Esophagus squamous epithelium (tissue), 5 donors: ENCODE results near the gene CD46. TPM values are rescaled to one million over a fixed set of nuclear protein-coding genes. Genes with fewer than 3 reads are reported as not detected.

Experiments used
- DNase-seq: peaks from one replicate; lab custom pipeline; 2025; lab: John Stamatoyannopoulos, UW
- H3K27ac ChIP-seq, 4 donors: fragments of 200-600 bp; sonication (generic); one replicate each; pipeline ENCODE4 v1.5.1; 2016 to 2019; ENCODE audit warnings: mild to moderate bottlenecking in 1 of 4
- H3K27me3 ChIP-seq, 4 donors: fragments of 200-600 bp; sonication (generic); 1 replicate in 3 of 4; 2 replicates in 1 of 4; pipeline versions ENCODE4 v1.5.1 to v1.6.0; 2017 to 2021; ENCODE audit warnings: antibody characterized with exemption in 1 of 4
- H3K36me3 ChIP-seq, 3 donors: fragments of 200-600 bp; sonication (generic); one replicate each; pipeline ENCODE4 v1.5.1; 2016 to 2019
- H3K4me1 ChIP-seq, 3 donors: fragments of 200-600 bp; sonication (generic); one replicate each; pipeline ENCODE4 v1.5.1; 2017 to 2019
- H3K4me3 ChIP-seq, 4 donors: fragments of 200-600 bp; sonication (generic); 1 replicate in 3 of 4; 2 replicates in 1 of 4; pipeline ENCODE4 v1.5.1; 2016 to 2019; ENCODE audit warnings: mild to moderate bottlenecking in 2 of 4, moderate library complexity in 1 of 4
- H3K9me3 ChIP-seq, 3 donors: fragments of 200-600 bp; sonication (generic); one replicate each; pipeline ENCODE4 v1.5.1; 2016 to 2019
- CTCF ChIP-seq, 6 experiments: fragments of 450-650 bp in 4 of 6; fragments of 200-600 bp in 2 of 6; sonication (generic) in 2 of 6; IDR thresholded peaks; one replicate each; pipeline ENCODE4 v1.5.1; 2016 to 2019; ENCODE audit warnings: antibody characterized with exemption in 6 of 6, mild to moderate bottlenecking in 4 of 6, moderate library complexity in 4 of 6
- POLR2A ChIP-seq, 4 donors: fragments of 450-650 bp; IDR thresholded peaks; one replicate each; pipeline ENCODE4 v1.6.1; 2017; ENCODE audit warnings: antibody characterized with exemption in 4 of 4, mild to moderate bottlenecking in 4 of 4, moderate library complexity in 3 of 4
- WGBS, 2 donors: methylation state at CpG; one replicate each; pipeline ENCODE4 v1.1.5; 2018; 5-methylcytosine and 5-hydroxymethylcytosine counted together
- intact Hi-C: fragments of 100-400 bp; cut with DNase I; formaldehyde crosslinking; loops from one replicate; pipeline ENCODE4 v1.15.0; 2022
- total RNA-seq, 4 donors: library from RNA; depleted of rRNA; stranded (reverse); fragments of >200 nt; gene quantifications; one replicate each; pipeline ENCODE4 v1.1.0, GENCODE V29; 2016
- donor health status: DM: yes; HTN: yes; CAD: no.

The CD46 gene
- total RNA-seq, 4 donors from 2014 or later = 131 to 191 (median 157) TPM

DNA sequence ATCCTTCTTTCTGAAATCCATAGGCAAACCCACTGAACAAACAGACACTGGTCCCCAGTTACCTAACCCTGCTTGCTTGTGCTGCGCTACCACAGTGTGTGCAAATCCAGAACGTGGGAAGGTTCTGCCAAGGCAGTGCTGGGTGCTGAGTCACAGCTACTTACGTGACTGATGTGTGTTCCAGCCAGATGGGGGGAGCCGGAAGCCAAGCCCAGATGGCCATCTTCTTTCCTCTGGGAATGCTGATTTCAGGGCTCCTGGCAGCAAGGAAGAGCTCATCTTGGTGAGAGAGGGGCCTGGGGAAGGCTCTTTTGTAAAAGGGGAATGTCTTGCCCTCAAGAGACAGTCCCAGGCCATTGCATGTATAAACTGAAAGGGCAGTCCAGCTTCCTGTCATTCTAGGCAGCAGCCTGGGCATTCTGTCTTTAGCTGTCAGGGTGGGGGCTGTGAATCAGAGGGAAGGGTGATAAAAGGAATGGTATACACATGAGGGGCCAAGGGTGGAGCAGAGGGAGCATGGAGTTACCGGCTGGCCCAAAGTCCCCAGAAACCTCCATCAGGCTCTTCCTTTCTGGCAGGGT, 54.1 kb downstream of the CD46 start:
- Histone ChIP-seq H3K36me3 (peaks cover 28 to 100% (median 34%) of the 10 kb centered on the region in 3 donors), H3K27ac (peak overlapping the region; percentile 86 to 90 (median 88)), H3K27me3 (no peaks in the 10 kb centered on the region), H3K9me3 (no peaks in the 10 kb centered on the region), H3K4me1 (peaks cover 59 to 77% (median 71%) of the 10 kb centered on the region in 3 donors), H3K4me3 (no peak overlapping the region)
- no peak for TF ChIP-seq POLR2A (IDR thresholded peaks at IDR 0.05)
- TF ChIP-seq CTCF (IDR thresholded peaks at IDR 0.05) = no peak
- intact Hi-C loops = no loop called here
- 25 to 31% methylated on average over 3 to 5 of the region's 5 CpGs for WGBS, 2 donors
- DNase-seq = no peak

GRCh38 chr1:207806531-207807325, 54.9 kb downstream of the CD46 start:
- Histone ChIP-seq H3K36me3 (peaks cover 29 to 100% (median 34%) of the 10 kb centered on the region in 3 donors), H3K27me3 (no peaks in the 10 kb centered on the region), H3K4me3 (no peak overlapping the region), H3K9me3 (no peaks in the 10 kb centered on the region), H3K27ac (peak overlapping the region; percentile 86 to 90 (median 88)), H3K4me1 (peaks cover 59 to 85% (median 76%) of the 10 kb centered on the region in 3 donors)
- intact Hi-C loops = no loop called here
- DNase-seq = no peak
- 55 to 93% methylated on average over 2 to 6 of the region's 11 CpGs for WGBS, 2 donors
- no peak for TF ChIP-seq CTCF (IDR thresholded peaks at IDR 0.05)
- no peak for TF ChIP-seq POLR2A (IDR thresholded peaks at IDR 0.05)

GRCh38 chr1:207807326-207807689, 55.5 kb downstream of the CD46 start:
- Histone ChIP-seq H3K27me3 (no peaks in the 10 kb centered on the region), H3K4me3 (no peak overlapping the region), H3K27ac (peak overlapping the region; percentile 86 to 90 (median 88)), H3K4me1 (peaks cover 59 to 91% (median 78%) of the 10 kb centered on the region in 3 donors), H3K9me3 (no peaks in the 10 kb centered on the region), H3K36me3 (peaks cover 23 to 100% (median 36%) of the 10 kb centered on the region in 3 donors)
- intact Hi-C loops = no loop called here
- DNase-seq = no peak
- 60% methylated on average over 1 of the region's 1 CpG; no CpG with 5 or more reads in 1 of the 2 donors for WGBS, 2 donors
- TF ChIP-seq POLR2A (IDR thresholded peaks at IDR 0.05) = no peak
- no peak for TF ChIP-seq CTCF (IDR thresholded peaks at IDR 0.05)

- Histone ChIP-seq H3K27me3 (no peaks in the 10 kb centered on the region), H3K27ac (peak overlapping the region; percentile 86 to 90 (median 88)), H3K9me3 (no peaks in the 10 kb centered on the region), H3K36me3 (peaks cover 21 to 100% (median 41%) of the 10 kb centered on the region in 3 donors), H3K4me1 (peaks cover 59 to 96% (median 83%) of the 10 kb centered on the region in 3 donors), H3K4me3 (no peak overlapping the region)
- intact Hi-C loops = no loop called here
- TF ChIP-seq POLR2A (IDR thresholded peaks at IDR 0.05) (no peak), CTCF (IDR thresholded peaks at IDR 0.05) (peak in 1 of 6 experiments; percentile 1)
- 14 to 22% methylated on average over 4 to 13 of the region's 13 CpGs for WGBS, 2 donors
- DNase-seq = no peak
Measured at GRCh38 chr1:207807690-207808321, 56.0 kb downstream of the CD46 start.
